Activated T-helper 1 cell treated with anti-CD3 and anti-CD28 coated beads, Interleukin-12 subunit alpha, Interleukin-12 subunit beta, Interleukin-2, Interleukin-4 antibody, amounts not matched to agents 30 ng/mL and 10 ng/mL and 1 ng/mL, durations not matched to agents 14 hours and 24 hours and 36 hours (primary cell): Measurements from ENCODE around the gene METTL2B. TPM values are rescaled to one million over a fixed set of nuclear protein-coding genes. Genes with fewer than 3 reads are reported as not detected.
"Not testable (repeated sequence)": the region's sequence is repeated elsewhere in the genome, so short reads cannot be mapped to it uniquely, and the experiment has no call there.

ENCODE experiments used
- DNase-seq: peaks from one replicate; pipeline ENCODE4 v3.0.0; 2021; ENCODE audit warnings: low spot score
- H3K27ac Mint-ChIP-seq: one replicate; pipeline ENCODE4 v1.8.0; 2021; ENCODE audit warnings: mild to moderate bottlenecking, mixed read lengths
- H3K27me3 Mint-ChIP-seq: one replicate; pipeline ENCODE4 v1.8.0; 2022; ENCODE audit warnings: mild to moderate bottlenecking, moderate library complexity, mixed read lengths; ENCODE audit not compliant: insufficient read depth
- H3K36me3 Mint-ChIP-seq: one replicate; pipeline ENCODE4 v1.8.0; 2021; ENCODE audit warnings: low read depth, mixed read lengths
- H3K4me1 Mint-ChIP-seq: one replicate; pipeline ENCODE4 v1.8.0; 2021; ENCODE audit warnings: low read depth, mixed read lengths
- H3K4me3 Mint-ChIP-seq: one replicate; pipeline ENCODE4 v1.8.0; 2021; ENCODE audit warnings: mild to moderate bottlenecking, moderate library complexity, mixed read lengths
- H3K9me3 Mint-ChIP-seq: one replicate; pipeline ENCODE4 v1.8.0; 2021; ENCODE audit warnings: mixed read lengths
- intact Hi-C: fragments of 100-400 bp; cut with micrococcal nuclease; formaldehyde crosslinking; loops from one replicate; pipeline ENCODE4 v1.15.1; 2024
- total RNA-seq: library from RNA; stranded (reverse); gene quantifications from 2 replicates; pipeline ENCODE4 v1.2.3, GENCODE V29; 2022

The METTL2B gene, protein sequence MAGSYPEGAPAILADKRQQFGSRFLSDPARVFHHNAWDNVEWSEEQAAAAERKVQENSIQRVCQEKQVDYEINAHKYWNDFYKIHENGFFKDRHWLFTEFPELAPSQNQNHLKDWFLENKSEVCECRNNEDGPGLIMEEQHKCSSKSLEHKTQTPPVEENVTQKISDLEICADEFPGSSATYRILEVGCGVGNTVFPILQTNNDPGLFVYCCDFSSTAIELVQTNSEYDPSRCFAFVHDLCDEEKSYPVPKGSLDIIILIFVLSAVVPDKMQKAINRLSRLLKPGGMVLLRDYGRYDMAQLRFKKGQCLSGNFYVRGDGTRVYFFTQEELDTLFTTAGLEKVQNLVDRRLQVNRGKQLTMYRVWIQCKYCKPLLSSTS
- total RNA-seq = 63.0 and 64.9 TPM in 2 replicates

DNA sequence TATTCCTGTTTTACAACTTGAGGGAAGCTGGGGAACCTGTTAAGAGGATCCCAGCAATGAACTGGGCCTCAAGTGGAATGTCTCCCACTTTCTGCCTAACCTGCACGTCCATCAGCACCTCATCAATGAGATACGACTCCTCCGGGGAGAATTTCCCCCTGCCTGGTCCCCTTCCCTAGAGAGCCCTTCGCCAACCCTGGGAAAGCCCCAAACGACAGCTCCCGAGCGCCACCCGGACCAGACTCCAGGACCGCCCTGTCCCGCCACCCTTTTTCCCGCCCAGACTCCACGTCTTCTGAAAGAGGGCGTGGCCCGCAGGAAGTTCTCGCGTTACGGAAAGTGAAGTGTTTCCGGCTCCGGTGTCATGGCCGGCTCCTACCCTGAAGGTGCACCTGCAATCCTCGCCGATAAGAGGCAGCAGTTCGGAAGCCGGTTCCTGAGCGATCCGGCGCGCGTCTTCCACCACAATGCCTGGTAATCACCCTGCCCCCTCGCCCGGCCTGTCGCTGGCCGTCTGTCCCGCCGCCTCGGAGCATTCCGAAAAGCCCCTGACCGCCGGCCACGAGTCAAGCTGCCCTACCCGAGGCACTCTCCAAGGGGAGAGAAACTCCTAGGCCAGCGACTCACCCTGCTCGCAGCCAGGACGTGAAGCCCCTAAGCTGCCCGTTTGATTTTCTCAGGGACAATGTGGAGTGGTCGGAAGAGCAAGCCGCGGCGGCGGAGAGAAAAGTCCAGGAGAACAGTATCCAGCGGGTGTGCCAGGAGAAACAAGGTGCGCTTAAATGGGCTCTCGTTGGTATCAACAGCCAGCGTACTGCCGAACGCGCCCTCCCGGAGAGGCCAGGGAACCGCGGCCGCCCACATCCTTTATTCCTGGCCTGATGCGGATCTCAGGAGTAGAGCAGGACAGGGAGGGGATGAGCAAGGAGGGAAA lies at the start of gene METTL2B:
TSS of gene METTL2B (plus strand) at position 347 of the 934 bp plus-strand sequence. CDS start at position 365, 18 bp downstream.
- Mint-ChIP-seq H3K4me1 (peaks cover 22% of the 10 kb centered on the region), H3K27ac (peak within 1 kb of the TSS; percentile 98), H3K36me3 (peaks cover 18% of the 10 kb centered on the region), H3K4me3 (peak within 1 kb of the TSS; percentile 96)
- not testable (repeated sequence) for H3K27me3 Mint-ChIP-seq, H3K9me3 Mint-ChIP-seq
- peak; percentile 92 for DNase-seq
- intact Hi-C loops = loop anchor here (1.0 to 5.0 kb wide), 8 partner anchors 17 to 386 kb away; partner anchors contain the start of genes ATP6V1F, CALU, HILPDA and IMPDH1

DNA sequence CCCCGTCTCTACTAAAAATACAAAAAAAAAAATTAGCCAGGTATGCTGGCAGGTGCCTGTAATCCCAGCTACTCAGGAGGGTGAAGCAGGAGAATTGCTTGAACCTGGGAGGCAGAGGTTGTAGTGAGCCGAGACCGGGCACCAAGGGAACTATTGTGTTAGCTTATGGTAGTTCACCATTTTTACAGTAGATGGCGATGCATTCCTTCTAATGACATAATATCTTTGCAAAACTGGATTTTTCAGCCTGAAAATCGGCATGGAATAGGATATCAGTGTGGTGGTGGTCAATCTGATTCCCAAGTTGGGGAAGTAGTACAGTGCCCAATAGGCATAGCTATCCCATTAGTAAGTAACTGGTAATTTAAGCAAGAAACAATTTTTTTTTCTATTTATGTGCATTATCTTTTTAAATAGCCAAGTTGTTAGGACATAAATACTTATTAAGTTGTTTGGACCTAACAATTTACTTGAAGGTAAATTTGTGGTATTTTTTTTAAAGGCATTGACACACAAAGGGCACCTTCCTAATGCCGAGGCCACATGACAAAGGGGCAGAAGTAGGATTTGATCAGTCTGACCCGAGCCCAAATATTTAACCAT lies 49.2 kb upstream of the METTL2B start:
- no peak overlapping the region for H3K4me3 Mint-ChIP-seq
- no peaks in the 10 kb centered on the region for H3K9me3 Mint-ChIP-seq
- intact Hi-C loops = loop anchor here (1.0 to 5.0 kb wide), 3 partner anchors 32 to 180 kb away; partner anchors contain the start of gene METTL2B
- H3K27me3 Mint-ChIP-seq = peaks cover 8% of the 10 kb centered on the region
- H3K4me1 Mint-ChIP-seq = peaks cover 16% of the 10 kb centered on the region
- DNase-seq = no peak
- H3K27ac Mint-ChIP-seq = no peak overlapping the region
- no peaks in the 10 kb centered on the region for H3K36me3 Mint-ChIP-seq

DNA sequence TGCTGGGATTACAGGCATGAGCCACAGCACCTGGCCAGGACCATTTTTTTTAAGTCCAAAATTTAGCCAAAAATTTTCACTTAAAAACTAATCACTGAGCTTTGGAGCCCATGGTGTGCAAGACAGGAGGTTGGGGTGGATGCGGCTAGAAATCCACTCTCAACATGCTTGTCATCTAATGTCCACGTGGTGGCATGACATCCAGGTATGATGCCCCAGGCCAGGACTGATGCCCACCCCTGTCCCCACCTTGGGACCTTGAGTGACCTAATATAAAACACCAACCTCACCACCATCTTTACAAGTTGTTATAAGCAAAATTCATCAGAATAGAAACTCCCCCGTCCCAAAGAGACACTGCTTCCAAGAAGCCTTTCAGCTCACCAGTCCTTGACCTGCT lies 46.3 kb upstream of the METTL2B start:
- H3K27ac Mint-ChIP-seq = no peak overlapping the region
- intact Hi-C loops = no loop called here
- DNase-seq = no peak

DNA sequence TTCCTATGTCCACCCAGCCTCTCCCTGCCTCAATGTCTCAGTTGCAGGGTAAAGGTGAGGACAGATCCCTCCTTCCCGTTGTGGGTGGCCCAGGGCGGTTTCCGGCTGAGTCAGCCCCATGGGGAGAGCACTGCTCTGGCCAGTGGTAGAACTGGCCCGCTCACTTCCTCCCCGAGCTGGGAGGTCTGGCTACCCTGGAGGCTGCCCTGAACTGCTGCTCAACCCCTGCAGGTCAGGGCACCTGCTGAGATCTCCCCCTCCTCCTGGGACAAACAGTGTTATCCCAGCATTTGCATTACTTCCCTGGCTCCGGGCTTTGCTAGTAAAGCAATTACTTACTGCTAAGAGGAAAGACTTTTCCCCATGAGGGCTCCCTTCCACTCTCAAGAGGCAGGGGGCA lies 45.3 kb upstream of the METTL2B start:
- no peak overlapping the region for H3K27ac Mint-ChIP-seq
- no peak overlapping the region for H3K4me3 Mint-ChIP-seq
- peaks cover 14% of the 10 kb centered on the region for H3K4me1 Mint-ChIP-seq
- H3K9me3 Mint-ChIP-seq = no peaks in the 10 kb centered on the region
- peaks cover 19% of the 10 kb centered on the region for H3K27me3 Mint-ChIP-seq
- DNase-seq = no peak
- intact Hi-C loops = no loop called here
- H3K36me3 Mint-ChIP-seq = no peaks in the 10 kb centered on the region

More for the DNA sequence above, 46.3 kb upstream of the METTL2B start:
- no peaks in the 10 kb centered on the region for H3K9me3 Mint-ChIP-seq
- H3K36me3 Mint-ChIP-seq = no peaks in the 10 kb centered on the region
- H3K4me1 Mint-ChIP-seq = peaks cover 14% of the 10 kb centered on the region
- H3K4me3 Mint-ChIP-seq = no peak overlapping the region
- peaks cover 15% of the 10 kb centered on the region for H3K27me3 Mint-ChIP-seq

DNA sequence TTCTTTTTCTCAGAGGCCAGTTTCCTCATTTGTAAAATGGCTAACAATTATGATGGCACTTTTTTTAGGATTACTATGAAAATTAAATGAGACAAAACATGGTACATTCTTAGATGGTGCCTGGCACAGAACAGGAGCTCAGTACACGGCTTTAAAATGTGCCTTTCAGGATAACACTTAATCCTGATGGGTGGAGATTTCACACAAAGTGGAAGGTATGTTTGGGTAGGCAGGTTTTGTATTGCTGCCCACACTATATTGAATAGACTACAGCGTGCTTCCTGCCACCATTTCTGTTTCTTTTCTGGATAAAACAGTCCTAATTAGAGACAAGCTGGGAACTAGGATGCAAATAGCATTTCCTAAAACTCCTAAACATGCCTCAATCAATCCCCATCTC lies 44.8 kb upstream of the METTL2B start:
- peaks cover 19% of the 10 kb centered on the region for H3K27me3 Mint-ChIP-seq
- no peak overlapping the region for H3K27ac Mint-ChIP-seq
- H3K9me3 Mint-ChIP-seq = no peaks in the 10 kb centered on the region
- peaks cover 14% of the 10 kb centered on the region for H3K4me1 Mint-ChIP-seq
- DNase-seq = no peak
- H3K4me3 Mint-ChIP-seq = no peak overlapping the region
- intact Hi-C loops = no loop called here
- H3K36me3 Mint-ChIP-seq = no peaks in the 10 kb centered on the region

DNA sequence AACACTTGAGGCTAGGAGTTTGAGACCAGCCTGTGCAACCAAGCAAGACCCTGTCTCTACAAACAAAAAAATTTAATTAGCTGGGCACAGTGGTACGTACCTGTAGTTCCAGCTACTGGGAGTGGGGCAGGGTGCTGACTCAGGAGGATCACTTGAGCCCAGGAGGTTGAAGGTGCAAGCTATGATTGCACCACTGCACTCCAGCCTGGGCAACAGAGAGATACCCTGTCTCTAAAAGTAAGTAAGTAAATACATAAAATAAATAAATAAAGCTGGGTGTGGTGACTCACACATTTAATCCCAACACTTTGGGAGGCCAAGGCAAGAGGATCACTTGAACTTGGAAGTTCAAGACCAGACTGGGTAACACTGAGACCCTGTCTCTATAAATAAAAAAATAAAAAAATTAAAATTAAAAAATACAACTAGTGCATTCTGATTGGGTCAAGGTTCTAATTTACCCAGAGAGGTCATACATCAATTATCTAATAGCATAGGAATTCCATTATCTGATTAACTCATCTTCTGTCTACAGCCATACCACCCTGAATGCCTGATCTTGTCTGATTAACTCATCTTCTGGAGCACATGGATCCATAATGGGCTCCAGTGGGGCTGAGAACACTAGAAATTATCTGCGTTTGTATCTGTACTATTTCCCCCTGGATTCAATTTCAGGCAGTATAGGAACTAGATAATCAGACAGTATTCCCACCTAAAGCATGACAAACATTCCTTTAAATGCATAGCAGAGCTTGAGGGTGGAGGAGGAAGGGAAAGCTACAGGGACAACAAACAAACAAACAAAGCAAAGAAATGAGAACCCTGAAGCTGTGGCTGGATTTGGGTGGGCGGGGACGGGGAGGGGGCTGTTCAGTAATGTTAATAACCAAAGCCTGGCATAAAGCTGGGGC lies 41.9 kb upstream of the METTL2B start:
- Mint-ChIP-seq H3K27me3 (peaks cover 15% of the 10 kb centered on the region), H3K4me1 (peaks cover 2% of the 10 kb centered on the region), H3K4me3 (no peak overlapping the region), H3K36me3 (no peaks in the 10 kb centered on the region), H3K27ac (no peak overlapping the region), H3K9me3 (no peaks in the 10 kb centered on the region)
- intact Hi-C loops = no loop called here
- DNase-seq = no peak

DNA sequence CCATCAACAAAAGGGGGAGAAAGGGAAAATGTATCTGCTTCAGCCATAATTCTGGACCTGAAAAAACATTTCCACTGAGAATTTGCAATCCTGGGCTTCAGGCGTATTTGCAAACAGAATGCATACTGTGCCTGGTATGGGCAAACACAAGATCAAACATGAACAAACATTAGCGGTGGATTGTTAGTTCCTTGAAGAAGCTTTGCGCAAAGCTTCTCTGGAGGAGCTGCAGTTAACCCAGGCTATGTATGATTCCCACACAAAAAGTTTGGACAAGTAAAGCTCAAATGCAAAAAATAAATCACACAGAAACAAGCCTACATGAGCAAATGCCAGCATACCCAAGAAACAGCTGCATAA lies 41.2 kb upstream of the METTL2B start:
- Mint-ChIP-seq H3K4me1 (no peaks in the 10 kb centered on the region), H3K36me3 (no peaks in the 10 kb centered on the region), H3K9me3 (no peaks in the 10 kb centered on the region), H3K27me3 (peaks cover 13% of the 10 kb centered on the region), H3K4me3 (no peak overlapping the region), H3K27ac (no peak overlapping the region)
- no peak for DNase-seq
- intact Hi-C loops = no loop called here

DNA sequence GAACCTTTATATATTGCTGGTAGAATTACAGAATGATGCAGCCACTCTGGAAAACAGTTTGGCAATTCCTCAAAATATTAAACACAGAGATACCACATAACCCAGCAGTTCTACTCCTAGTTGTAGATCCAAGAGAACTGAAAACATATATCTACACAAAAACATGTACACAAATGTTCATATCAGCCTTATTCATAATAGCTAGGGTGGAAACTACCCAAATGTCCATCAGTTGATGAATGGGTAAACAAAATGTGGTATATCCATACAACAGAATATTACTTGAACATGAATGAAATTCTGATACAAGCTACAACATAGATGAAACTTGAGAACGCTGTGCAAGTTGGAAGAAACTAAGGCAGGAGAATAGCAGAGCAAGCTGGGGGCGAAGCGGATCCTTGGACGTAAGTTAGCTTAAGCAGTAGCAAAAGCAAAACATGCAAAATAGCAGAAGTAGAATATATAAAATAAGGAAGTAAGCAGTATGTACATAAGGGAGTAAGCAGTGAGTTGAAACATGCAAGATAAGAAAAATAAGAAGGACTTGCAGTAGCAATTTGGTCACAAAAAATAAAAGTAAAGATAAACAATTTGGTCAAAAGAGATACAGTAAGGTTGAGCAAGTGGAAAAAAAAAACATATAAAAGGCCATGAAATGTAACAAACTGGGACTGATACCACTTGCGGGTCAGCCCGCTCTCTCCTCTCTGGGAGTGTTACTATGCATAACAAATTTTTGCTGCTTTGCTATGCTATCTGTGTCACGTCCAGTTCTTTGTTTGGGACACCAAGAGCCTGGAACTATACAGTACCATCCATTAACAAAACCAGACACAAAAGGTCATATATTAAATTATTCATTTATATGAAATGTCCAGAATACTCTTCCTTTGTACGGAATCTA lies 38.9 kb upstream of the METTL2B start:
- Mint-ChIP-seq H3K36me3 (no peaks in the 10 kb centered on the region), H3K4me3 (no peak overlapping the region), H3K27me3 (peaks cover 11% of the 10 kb centered on the region), H3K9me3 (no peaks in the 10 kb centered on the region), H3K27ac (no peak overlapping the region), H3K4me1 (no peaks in the 10 kb centered on the region)
- DNase-seq = no peak
- intact Hi-C loops = no loop called here

DNA sequence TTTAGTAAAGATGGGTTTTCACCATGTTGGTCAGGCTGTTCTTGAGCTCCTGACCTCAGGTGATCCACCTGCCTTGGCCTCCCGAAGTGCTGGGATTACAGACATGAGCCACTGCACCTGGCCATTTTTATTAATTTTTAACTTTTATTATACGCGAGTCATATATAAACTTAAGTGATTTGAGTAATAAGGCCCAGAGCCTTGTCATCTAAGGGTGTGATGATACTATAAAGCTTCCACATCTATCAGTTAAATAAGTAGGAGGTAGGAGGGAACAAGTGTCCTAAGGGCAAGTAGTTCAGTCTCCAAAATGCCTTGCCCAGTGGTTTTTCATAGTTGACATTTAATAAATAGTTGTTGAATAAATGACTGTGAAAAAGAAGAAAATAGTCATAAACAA lies 34.2 kb upstream of the METTL2B start:
- no peaks in the 10 kb centered on the region for H3K9me3 Mint-ChIP-seq
- no peak overlapping the region for H3K27ac Mint-ChIP-seq
- H3K36me3 Mint-ChIP-seq = no peaks in the 10 kb centered on the region
- peaks cover 9% of the 10 kb centered on the region for H3K4me1 Mint-ChIP-seq
- H3K27me3 Mint-ChIP-seq = peaks cover 4% of the 10 kb centered on the region
- intact Hi-C loops = no loop called here
- H3K4me3 Mint-ChIP-seq = no peak overlapping the region
- no peak for DNase-seq

DNA sequence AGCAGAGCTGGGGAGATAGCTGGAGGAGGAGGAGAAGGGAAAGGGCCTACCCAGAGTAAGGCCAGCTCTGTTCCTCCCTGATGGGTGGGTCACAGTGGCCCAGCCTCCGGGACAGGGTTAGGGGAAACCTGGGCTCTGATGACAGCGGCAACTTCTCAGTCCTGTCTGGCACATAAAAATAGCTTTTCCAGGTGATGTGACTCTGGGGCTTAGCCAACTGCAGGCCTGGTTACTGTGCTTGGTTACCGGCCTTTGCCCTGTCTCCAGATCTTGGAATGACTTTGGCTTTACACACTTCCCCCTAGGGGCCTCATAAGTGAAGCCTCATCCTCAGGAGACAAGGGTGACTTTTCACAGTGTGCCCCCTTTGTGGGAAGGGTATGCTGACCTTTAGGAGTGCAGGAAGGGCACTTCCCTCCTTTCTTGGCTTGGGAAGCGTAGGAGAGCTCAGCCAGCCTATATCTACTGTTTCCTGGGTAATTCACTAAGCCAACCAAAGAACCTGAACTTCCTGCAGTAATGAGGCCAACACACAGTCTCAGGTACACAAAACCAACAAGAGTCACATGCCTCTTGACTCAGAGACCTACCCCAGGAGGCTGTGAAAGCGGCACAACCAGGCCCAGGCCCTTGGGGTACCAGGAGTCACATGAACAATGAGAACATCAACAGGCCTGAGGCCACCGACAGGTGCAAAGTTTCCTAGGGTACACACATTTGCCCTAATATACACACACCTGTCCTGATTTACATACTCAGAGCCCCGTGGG lies 32.5 kb upstream of the METTL2B start:
- Mint-ChIP-seq H3K27ac (no peak overlapping the region), H3K27me3 (peaks cover 8% of the 10 kb centered on the region), H3K4me3 (no peak overlapping the region), H3K9me3 (no peaks in the 10 kb centered on the region), H3K36me3 (peaks cover 1% of the 10 kb centered on the region), H3K4me1 (peaks cover 16% of the 10 kb centered on the region)
- no peak for DNase-seq
- intact Hi-C loops = no loop called here

DNA sequence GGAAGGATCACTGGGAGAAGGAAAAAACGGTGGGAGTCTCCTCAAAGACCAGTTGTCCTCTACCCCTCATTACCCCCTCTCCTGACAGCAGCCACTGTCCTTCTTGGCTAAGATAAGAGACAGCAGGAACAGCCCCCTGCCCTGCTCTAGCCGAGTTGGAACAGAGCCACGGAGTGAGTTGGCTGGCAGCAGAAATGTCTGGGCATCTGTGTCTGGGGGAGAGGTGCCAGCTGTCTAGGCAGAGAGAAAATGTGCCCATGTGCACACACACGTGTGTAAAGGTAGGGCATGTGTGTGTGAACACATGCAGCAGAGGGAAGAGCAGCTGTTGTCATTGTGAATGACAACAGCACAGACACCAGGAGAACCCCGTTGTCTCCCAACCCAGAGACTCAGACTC lies 30.2 kb upstream of the METTL2B start:
- H3K4me3 Mint-ChIP-seq = no peak overlapping the region
- peaks cover 2% of the 10 kb centered on the region for H3K36me3 Mint-ChIP-seq
- no peak overlapping the region for H3K27ac Mint-ChIP-seq
- no peaks in the 10 kb centered on the region for H3K9me3 Mint-ChIP-seq
- no peak for DNase-seq
- peaks cover 30% of the 10 kb centered on the region for H3K4me1 Mint-ChIP-seq
- intact Hi-C loops = no loop called here
- peaks cover 10% of the 10 kb centered on the region for H3K27me3 Mint-ChIP-seq
